ENCODE data around the gene ZNF580. TPM values are rescaled to one million over a fixed set of nuclear protein-coding genes. Genes with fewer than 3 reads are reported as not detected.

ZNF580 gene
- total and polyA plus RNA-seq, 2 of the 13 experiments (the other 11 are each of a cell fraction or from before 2014, with no cell fraction given) = 4.4 to 6.0 TPM

- TF ChIP-seq ZBTB40 (IDR thresholded peaks at IDR 0.05) (no peak), ZBTB40 (CRISPR knock-in tag; IDR thresholded peaks at IDR 0.05) (0 out of 2 replicates have a peak, but pooled peaks have one; percentile 33), CREBL2 (CRISPR knock-in tag; IDR thresholded peaks at IDR 0.05; ENCODE audit: borderline replicate concordance) (no peak), HNRNPK (IDR thresholded peaks at IDR 0.05; ENCODE audit: low read depth, low read length, poor library complexity, severe bottlenecking) (no peak), ELF3 (CRISPR knock-in tag; IDR thresholded peaks at IDR 0.05) (no peak), ZXDC (CRISPR knock-in tag; IDR thresholded peaks at IDR 0.05) (no peak), ARNT2 (CRISPR knock-in tag; IDR thresholded peaks at IDR 0.05; ENCODE audit: low read depth) (peak; percentile 39), ARID5B (CRISPR knock-in tag; IDR thresholded peaks at IDR 0.05) (no peak), ZSCAN31 (CRISPR knock-in tag; IDR thresholded peaks at IDR 0.05; ENCODE audit: low read depth) (0 out of 2 replicates have a peak, but pooled peaks have one; percentile 46), ZNF256 (CRISPR knock-in tag; conservative IDR thresholded peaks at IDR 0.05) (no peak), ATRX (CRISPR knock-in tag; IDR thresholded peaks at IDR 0.05; ENCODE audit: borderline replicate concordance) (no peak), U2AF2 (IDR thresholded peaks at IDR 0.05; ENCODE audit: low read depth, low read length) (no peak)
Observed at GRCh38 chr19:55624109-55625003, 16.4 kb upstream of the ZNF580 start, which contains the start of gene ZNF784 (continued).
